WTC11 (cell line): ENCODE results near the gene ATR.

Source experiments
- FOXJ3 ChIP-seq: sonication (generic); formaldehyde crosslinking; IDR thresholded peaks from 2 replicates; pipeline ENCODE4 v1.9.0; 2021; ENCODE audit warnings: missing genetic modification reagents, mild to moderate bottlenecking, borderline replicate concordance
- SMAD3 ChIP-seq: sonication (generic); formaldehyde crosslinking; IDR thresholded peaks from 2 replicates; pipeline ENCODE4 v1.8.0; 2022; ENCODE audit warnings: missing genetic modification reagents, mild to moderate bottlenecking, borderline replicate concordance
- SP1 ChIP-seq: sonication (generic); formaldehyde crosslinking; conservative IDR thresholded peaks from 2 replicates; pipeline ENCODE4 v1.8.1; 2022; ENCODE audit warnings: missing genetic modification reagents
- ZNF138 ChIP-seq: sonication (generic); formaldehyde crosslinking; conservative IDR thresholded peaks from 2 replicates; pipeline ENCODE4 v1.8.1; 2022; ENCODE audit warnings: mild to moderate bottlenecking, moderate library complexity, missing genetic modification reagents
- ZNF396 ChIP-seq: fragments of 250-450 bp; sonication (Bioruptor Pico); IDR thresholded peaks from 2 replicates; pipeline ENCODE4 v1.8.0; 2021; ENCODE audit warnings: mild to moderate bottlenecking, moderate library complexity, borderline replicate concordance
- TF ChIP-seq, protein P1 (sequence below): fragments of 200-600 bp; IDR thresholded peaks from 2 replicates; pipeline ENCODE4 v1.8.0; 2022; ENCODE audit warnings: antibody characterized with exemption
- TF ChIP-seq, protein P2 (sequence below): fragments of 250-450 bp; sonication (Bioruptor Pico); IDR thresholded peaks from 2 replicates; pipeline ENCODE4 v2.1.2; 2022; ENCODE audit warnings: mild to moderate bottlenecking, moderate library complexity
- TF ChIP-seq, protein P3 (sequence below): sonication (generic); formaldehyde crosslinking; IDR thresholded peaks from 2 replicates; pipeline ENCODE4 v1.8.1; 2023; ENCODE audit warnings: mild to moderate bottlenecking, moderate library complexity, missing genetic modification reagents
- TF ChIP-seq, protein P4 (sequence below): sonication (generic); formaldehyde crosslinking; IDR thresholded peaks from 2 replicates; pipeline ENCODE4 v1.8.1; 2022; ENCODE audit warnings: low read depth, mild to moderate bottlenecking, moderate library complexity, missing genetic modification reagents, borderline replicate concordance
- TF ChIP-seq, protein P5 (sequence below): sonication (generic); formaldehyde crosslinking; IDR thresholded peaks from 2 replicates; pipeline ENCODE4 v1.8.0; 2022; ENCODE audit warnings: mild to moderate bottlenecking, missing genetic modification reagents
- TF ChIP-seq, protein P6 (sequence below): sonication (generic); formaldehyde crosslinking; conservative IDR thresholded peaks from 2 replicates; pipeline ENCODE4 v1.8.1; 2022; ENCODE audit warnings: mild to moderate bottlenecking, missing genetic modification reagents
- TF ChIP-seq, protein P7 (sequence below): sonication (generic); formaldehyde crosslinking; IDR thresholded peaks from 2 replicates; pipeline ENCODE4 v1.8.1; 2023; ENCODE audit warnings: mild to moderate bottlenecking, missing genetic modification reagents, moderate library complexity

DNA sequence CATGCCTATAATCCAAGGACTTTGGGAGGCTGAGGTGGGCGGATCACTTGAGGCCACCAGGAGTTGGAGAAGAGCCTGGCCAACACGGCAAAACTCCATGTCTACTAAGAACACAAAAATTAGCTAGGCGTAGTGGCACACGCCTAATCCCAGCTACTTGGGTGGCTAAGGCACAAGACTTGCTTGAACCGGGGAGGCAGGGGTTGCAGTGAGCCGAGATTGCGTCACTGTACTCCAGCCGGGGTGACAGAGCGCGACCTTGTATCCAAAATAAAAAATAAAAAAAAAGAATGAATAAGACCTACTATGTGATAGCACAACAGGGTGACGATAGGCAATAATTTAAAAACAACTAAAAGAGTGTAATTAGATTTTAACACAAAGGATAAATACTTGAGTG lies 134.2 kb downstream of the ATR start:
- TF ChIP-seq, protein P1, sequence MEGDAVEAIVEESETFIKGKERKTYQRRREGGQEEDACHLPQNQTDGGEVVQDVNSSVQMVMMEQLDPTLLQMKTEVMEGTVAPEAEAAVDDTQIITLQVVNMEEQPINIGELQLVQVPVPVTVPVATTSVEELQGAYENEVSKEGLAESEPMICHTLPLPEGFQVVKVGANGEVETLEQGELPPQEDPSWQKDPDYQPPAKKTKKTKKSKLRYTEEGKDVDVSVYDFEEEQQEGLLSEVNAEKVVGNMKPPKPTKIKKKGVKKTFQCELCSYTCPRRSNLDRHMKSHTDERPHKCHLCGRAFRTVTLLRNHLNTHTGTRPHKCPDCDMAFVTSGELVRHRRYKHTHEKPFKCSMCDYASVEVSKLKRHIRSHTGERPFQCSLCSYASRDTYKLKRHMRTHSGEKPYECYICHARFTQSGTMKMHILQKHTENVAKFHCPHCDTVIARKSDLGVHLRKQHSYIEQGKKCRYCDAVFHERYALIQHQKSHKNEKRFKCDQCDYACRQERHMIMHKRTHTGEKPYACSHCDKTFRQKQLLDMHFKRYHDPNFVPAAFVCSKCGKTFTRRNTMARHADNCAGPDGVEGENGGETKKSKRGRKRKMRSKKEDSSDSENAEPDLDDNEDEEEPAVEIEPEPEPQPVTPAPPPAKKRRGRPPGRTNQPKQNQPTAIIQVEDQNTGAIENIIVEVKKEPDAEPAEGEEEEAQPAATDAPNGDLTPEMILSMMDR, result no peak
- TF ChIP-seq, protein P2, sequence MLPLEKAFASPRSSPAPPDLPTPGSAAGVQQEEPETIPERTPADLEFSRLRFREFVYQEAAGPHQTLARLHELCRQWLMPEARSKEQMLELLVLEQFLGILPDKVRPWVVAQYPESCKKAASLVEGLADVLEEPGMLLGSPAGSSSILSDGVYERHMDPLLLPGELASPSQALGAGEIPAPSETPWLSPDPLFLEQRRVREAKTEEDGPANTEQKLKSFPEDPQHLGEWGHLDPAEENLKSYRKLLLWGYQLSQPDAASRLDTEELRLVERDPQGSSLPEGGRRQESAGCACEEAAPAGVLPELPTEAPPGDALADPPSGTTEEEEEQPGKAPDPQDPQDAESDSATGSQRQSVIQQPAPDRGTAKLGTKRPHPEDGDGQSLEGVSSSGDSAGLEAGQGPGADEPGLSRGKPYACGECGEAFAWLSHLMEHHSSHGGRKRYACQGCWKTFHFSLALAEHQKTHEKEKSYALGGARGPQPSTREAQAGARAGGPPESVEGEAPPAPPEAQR (CRISPR knock-in tag), result no peak
- TF ChIP-seq, protein P3, sequence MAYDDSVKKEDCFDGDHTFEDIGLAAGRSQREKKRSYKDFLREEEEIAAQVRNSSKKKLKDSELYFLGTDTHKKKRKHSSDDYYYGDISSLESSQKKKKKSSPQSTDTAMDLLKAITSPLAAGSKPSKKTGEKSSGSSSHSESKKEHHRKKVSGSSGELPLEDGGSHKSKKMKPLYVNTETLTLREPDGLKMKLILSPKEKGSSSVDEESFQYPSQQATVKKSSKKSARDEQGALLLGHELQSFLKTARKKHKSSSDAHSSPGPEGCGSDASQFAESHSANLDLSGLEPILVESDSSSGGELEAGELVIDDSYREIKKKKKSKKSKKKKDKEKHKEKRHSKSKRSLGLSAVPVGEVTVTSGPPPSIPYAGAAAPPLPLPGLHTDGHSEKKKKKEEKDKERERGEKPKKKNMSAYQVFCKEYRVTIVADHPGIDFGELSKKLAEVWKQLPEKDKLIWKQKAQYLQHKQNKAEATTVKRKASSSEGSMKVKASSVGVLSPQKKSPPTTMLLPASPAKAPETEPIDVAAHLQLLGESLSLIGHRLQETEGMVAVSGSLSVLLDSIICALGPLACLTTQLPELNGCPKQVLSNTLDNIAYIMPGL (CRISPR knock-in tag), result no peak
- TF ChIP-seq SP1 (CRISPR knock-in tag), result no peak
- TF ChIP-seq, protein P4, sequence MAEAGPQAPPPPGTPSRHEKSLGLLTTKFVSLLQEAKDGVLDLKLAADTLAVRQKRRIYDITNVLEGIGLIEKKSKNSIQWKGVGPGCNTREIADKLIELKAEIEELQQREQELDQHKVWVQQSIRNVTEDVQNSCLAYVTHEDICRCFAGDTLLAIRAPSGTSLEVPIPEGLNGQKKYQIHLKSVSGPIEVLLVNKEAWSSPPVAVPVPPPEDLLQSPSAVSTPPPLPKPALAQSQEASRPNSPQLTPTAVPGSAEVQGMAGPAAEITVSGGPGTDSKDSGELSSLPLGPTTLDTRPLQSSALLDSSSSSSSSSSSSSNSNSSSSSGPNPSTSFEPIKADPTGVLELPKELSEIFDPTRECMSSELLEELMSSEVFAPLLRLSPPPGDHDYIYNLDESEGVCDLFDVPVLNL, result no peak
- TF ChIP-seq, protein P5, sequence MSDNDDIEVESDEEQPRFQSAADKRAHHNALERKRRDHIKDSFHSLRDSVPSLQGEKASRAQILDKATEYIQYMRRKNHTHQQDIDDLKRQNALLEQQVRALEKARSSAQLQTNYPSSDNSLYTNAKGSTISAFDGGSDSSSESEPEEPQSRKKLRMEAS, result no peak
- TF ChIP-seq, protein P6, sequence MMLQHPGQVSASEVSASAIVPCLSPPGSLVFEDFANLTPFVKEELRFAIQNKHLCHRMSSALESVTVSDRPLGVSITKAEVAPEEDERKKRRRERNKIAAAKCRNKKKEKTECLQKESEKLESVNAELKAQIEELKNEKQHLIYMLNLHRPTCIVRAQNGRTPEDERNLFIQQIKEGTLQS (CRISPR knock-in tag), result no peak
- TF ChIP-seq, protein P7, sequence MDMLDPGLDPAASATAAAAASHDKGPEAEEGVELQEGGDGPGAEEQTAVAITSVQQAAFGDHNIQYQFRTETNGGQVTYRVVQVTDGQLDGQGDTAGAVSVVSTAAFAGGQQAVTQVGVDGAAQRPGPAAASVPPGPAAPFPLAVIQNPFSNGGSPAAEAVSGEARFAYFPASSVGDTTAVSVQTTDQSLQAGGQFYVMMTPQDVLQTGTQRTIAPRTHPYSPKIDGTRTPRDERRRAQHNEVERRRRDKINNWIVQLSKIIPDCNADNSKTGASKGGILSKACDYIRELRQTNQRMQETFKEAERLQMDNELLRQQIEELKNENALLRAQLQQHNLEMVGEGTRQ (CRISPR knock-in tag), result no peak
- TF ChIP-seq FOXJ3 (CRISPR knock-in tag), result no peak
- no peak for TF ChIP-seq ZNF396
- no peak for TF ChIP-seq ZNF138
- TF ChIP-seq SMAD3, result no peak
